HEK293 (cell line): Measurements from ENCODE around the gene DISC1.

Experiments
- CTCF ChIA-PET: fragments of 350-600 bp; formaldehyde crosslinking; extraction: SDS; loops from one replicate; lab custom pipeline; 2021; ENCODE audit warnings: antibody characterized with exemption; lab: Yijun Ruan, JAX
- POLR2A ChIA-PET: fragments of 300-600 bp; formaldehyde crosslinking; extraction: SDS; loops from one replicate; lab custom pipeline; 2020; ENCODE audit warnings: antibody characterized with exemption, inconsistent platforms; lab: Yijun Ruan, JAX
- H3K27ac ChIP-seq: fragments of 200-500 bp; sonication (Bioruptor generic); 2 replicates; pipeline ENCODE4 v1.5.1; 2014; ENCODE audit warnings: low read depth, low read length, control low read depth, inconsistent platforms; ENCODE audit errors: extremely low read depth
- H3K36me3 ChIP-seq, 2 experiments: fragments of 200-500 bp in 1 of 2; sonication (Bioruptor generic) in 1 of 2; 1 replicate in 1 of 2; 2 replicates in 1 of 2; pipeline ENCODE4 v1.5.1; 2014 to 2017; ENCODE audit warnings: inconsistent platforms in 2 of 2, low read length in 2 of 2; ENCODE audit not compliant: control insufficient read depth in 2 of 2, insufficient read depth in 1 of 2
- H3K4me1 ChIP-seq: fragments of 200-500 bp; sonication (Bioruptor generic); 2 replicates; pipeline ENCODE4 v1.5.1; 2014; ENCODE audit warnings: mild to moderate bottlenecking, low read length, inconsistent platforms; ENCODE audit not compliant: control insufficient read depth, insufficient read depth
- H3K4me3 ChIP-seq: 2 replicates; pipeline ENCODE4 v1.5.1; 2011; ENCODE audit warnings: low read depth, mild to moderate bottlenecking, control low read depth, low read length, moderate library complexity
- H3K9me3 ChIP-seq: fragments of 200-500 bp; sonication (Bioruptor generic); 2 replicates; pipeline ENCODE4 v1.5.1; 2014; ENCODE audit warnings: low read depth, low read length, inconsistent platforms; ENCODE audit not compliant: control insufficient read depth, insufficient read depth
- TSHZ1 ChIP-seq: fragments of 450-650 bp; formaldehyde crosslinking; IDR thresholded peaks from 2 replicates; pipeline ENCODE4 v1.5.1; 2016; ENCODE audit warnings: missing biosample characterization, missing genetic modification characterization, borderline replicate concordance
- ZNF10 ChIP-seq: fragments of 450-650 bp; formaldehyde crosslinking; IDR thresholded peaks from 2 replicates; pipeline ENCODE4 v1.5.1; 2017; ENCODE audit warnings: missing biosample characterization, missing genetic modification characterization
- ZNF18 ChIP-seq: fragments of 450-650 bp; formaldehyde crosslinking; IDR thresholded peaks from 2 replicates; pipeline ENCODE4 v1.5.1; 2016; ENCODE audit warnings: missing biosample characterization, missing genetic modification characterization
- ZNF274 ChIP-seq, 2 experiments: fragments of 200-500 bp in 1 of 2; fragments of 450-650 bp in 1 of 2; sonication (Bioruptor generic) in 1 of 2; formaldehyde crosslinking in 1 of 2; IDR thresholded peaks; 2 replicates each; pipeline versions ENCODE4 v1.5.1 to v1.6.1; 2014 to 2016; ENCODE audit warnings: borderline replicate concordance in 1 of 2, inconsistent platforms in 1 of 2, low read length in 1 of 2, missing biosample characterization in 1 of 2, missing genetic modification characterization in 1 of 2
- ZNF302 ChIP-seq: fragments of 450-650 bp; formaldehyde crosslinking; IDR thresholded peaks from 2 replicates; pipeline ENCODE4 v1.5.1; 2016; ENCODE audit warnings: missing biosample characterization, missing genetic modification characterization, low read depth
- ZNF341 ChIP-seq: fragments of 450-650 bp; formaldehyde crosslinking; IDR thresholded peaks from 2 replicates; pipeline ENCODE4; 2016; ENCODE audit warnings: low read depth, missing biosample characterization, missing genetic modification characterization
- ZNF398 ChIP-seq: fragments of 450-650 bp; formaldehyde crosslinking; IDR thresholded peaks from 2 replicates; pipeline ENCODE4 v1.5.1; 2017; ENCODE audit warnings: missing biosample characterization, missing genetic modification characterization
- ZNF426 ChIP-seq: fragments of 450-650 bp; formaldehyde crosslinking; IDR thresholded peaks from 2 replicates; pipeline ENCODE4 v1.5.1; 2017; ENCODE audit warnings: missing biosample characterization, missing genetic modification characterization, mild to moderate bottlenecking, inconsistent platforms, moderate library complexity
- ZNF514 ChIP-seq: fragments of 450-650 bp; formaldehyde crosslinking; IDR thresholded peaks from 2 replicates; pipeline ENCODE4 v1.5.1; 2016; ENCODE audit warnings: missing biosample characterization, missing genetic modification characterization
- ZNF624 ChIP-seq: fragments of 450-650 bp; formaldehyde crosslinking; IDR thresholded peaks from 2 replicates; pipeline ENCODE4 v1.5.1; 2017; ENCODE audit warnings: missing biosample characterization, missing genetic modification characterization
- ZNF654 ChIP-seq: fragments of 450-650 bp; formaldehyde crosslinking; IDR thresholded peaks from 2 replicates; pipeline ENCODE4 v1.5.1; 2016; ENCODE audit warnings: low read depth, missing biosample characterization, missing genetic modification characterization

Gene DISC1

GRCh38 chr1:231666220-231666936 is 39.8 kb downstream of the DISC1 start (continued):
- TF ChIP-seq TSHZ1 (no peak), ZNF426 (no peak)

- H3K9me3 ChIP-seq, result no peaks in the 10 kb centered on the region; the same call in 1 of the 2 replicates
- no peak overlapping the region for H3K4me3 ChIP-seq
- POLR2A ChIA-PET, result no interaction called here
- CTCF ChIA-PET, result interaction anchor here (0.5 to 1.6 kb wide), 3 partner anchors 90 to 1697 kb away, joined by 3 to 4 read pairs (median 3); no protein-coding TSS in a partner anchor
- H3K27ac ChIP-seq, result no peak overlapping the region
- no peaks in the 10 kb centered on the region for H3K4me1 ChIP-seq
- TF ChIP-seq ZNF10 (tag by site-specific recombination), result no peak
- TF ChIP-seq ZNF18, result no peak
- no peak for TF ChIP-seq ZNF654 (tag by site-specific recombination)
- TF ChIP-seq, all 188 proteins: peak for 0
- H3K36me3 ChIP-seq, result no peaks in the 10 kb centered on the region
Observed at GRCh38 chr1:231666937-231667608, 40.5 kb downstream of the DISC1 start.

GRCh38 chr1:231667896-231668506 is 41.4 kb downstream of the DISC1 start:
- TF ChIP-seq ZNF514 (tag by site-specific recombination), result no peak

GRCh38 chr1:231668826-231669225 is 42.2 kb downstream of the DISC1 start:
- H3K27ac ChIP-seq, result no peak overlapping the region
- 0 out of 2 replicates have a peak, but pooled peaks cover 2% of the 10 kb centered on the region for H3K4me1 ChIP-seq
- ChIA-PET POLR2A (no interaction called here), CTCF (interaction anchor here (0.6 kb wide), 1 partner anchor 230 kb away, joined by 4 read pairs; no protein-coding TSS in a partner anchor)
- no peak for TF ChIP-seq ZNF624
- no peak for TF ChIP-seq ZNF302
- TF ChIP-seq ZNF274 (IDR thresholded peaks at IDR 0.05; ENCODE audit: low read length), result no peak
- no peak for TF ChIP-seq ZNF274 (tag by site-specific recombination; IDR thresholded peaks at IDR 0.05; ENCODE audit: borderline replicate concordance)
- TF ChIP-seq ZNF398 (tag by site-specific recombination), result no peak
- TF ChIP-seq ZNF341 (tag by site-specific recombination), result no peak
- TF ChIP-seq, all 188 proteins: peak for 0
- Histone ChIP-seq H3K4me3 (no peak overlapping the region), H3K9me3 (no peaks in the 10 kb centered on the region), H3K36me3 (no peaks in the 10 kb centered on the region)

More at GRCh38 chr1:231667896-231668506, 41.4 kb downstream of the DISC1 start:
- Histone ChIP-seq H3K27ac (no peak overlapping the region), H3K4me1 (0 out of 2 replicates have a peak, but pooled peaks cover 2% of the 10 kb centered on the region), H3K36me3 (no peaks in the 10 kb centered on the region), H3K4me3 (no peak overlapping the region), H3K9me3 (no peaks in the 10 kb centered on the region; the same call in 1 of the 2 replicates)
- POLR2A ChIA-PET, result no interaction called here
- CTCF ChIA-PET, result interaction anchor here (0.6 to 0.7 kb wide), 4 partner anchors 16 to 1697 kb away, joined by 3 to 4 read pairs (median 3); no protein-coding TSS in a partner anchor
